Heart left ventricle (tissue), 16 donors: Measurements from ENCODE around the gene CSNK1E. TPM values are rescaled to one million over a fixed set of nuclear protein-coding genes. Genes with fewer than 3 reads are reported as not detected.

Source experiments
- ATAC-seq, 4 donors: fragments of 200-7000 bp; cut with Tn5 transposase; one replicate each; pipeline ENCODE4 v1.9.1; 2020 to 2022; ENCODE audit warnings: moderate library complexity in 4 of 4, mild to moderate bottlenecking in 3 of 4, moderate number of reproducible peaks in 1 of 4
- DNase-seq, 5 donors: peaks; one replicate each; pipeline ENCODE4 v3.0.0-alpha.2; 2020
- H3K27ac ChIP-seq, 12 donors: fragments of 200-600 bp; sonication (generic) in 4 of 12; one replicate each; pipeline versions ENCODE4 v1.5.0 to v1.8.0; 2016 to 2022; ENCODE audit warnings: mild to moderate bottlenecking in 2 of 12
- H3K27me3 ChIP-seq, 9 donors: fragments of 200-600 bp; sonication (generic) in 2 of 9; one replicate each; pipeline versions ENCODE4 v1.5.1 to v1.8.0; 2016 to 2022; ENCODE audit warnings: mild to moderate bottlenecking in 3 of 9
- H3K36me3 ChIP-seq, 9 donors: fragments of 200-600 bp; sonication (generic) in 2 of 9; one replicate each; pipeline versions ENCODE4 v1.5.0 to v1.8.0; 2018 to 2022; ENCODE audit warnings: mild to moderate bottlenecking in 2 of 9
- H3K4me1 ChIP-seq, 12 donors: fragments of 200-600 bp; sonication (generic) in 4 of 12; one replicate each; pipeline versions ENCODE4 v1.5.0 to v1.8.0; 2016 to 2022; ENCODE audit warnings: mild to moderate bottlenecking in 3 of 12
- H3K4me3 ChIP-seq, 12 donors: fragments of 200-600 bp; sonication (generic) in 4 of 12; one replicate each; pipeline versions ENCODE4 v1.5.0 to v1.8.0; 2017 to 2022; ENCODE audit warnings: mild to moderate bottlenecking in 9 of 12, moderate library complexity in 4 of 12
- H3K9me3 ChIP-seq, 12 donors: fragments of 200-600 bp; sonication (generic) in 4 of 12; one replicate each; pipeline versions ENCODE4 v1.5.0 to v1.8.0; 2016 to 2022; ENCODE audit warnings: mild to moderate bottlenecking in 1 of 12
- CTCF ChIP-seq, 12 donors: fragments of 200-600 bp; sonication (generic) in 4 of 12; IDR thresholded peaks; one replicate each; pipeline versions ENCODE4 v1.5.0 to v1.8.0; 2018 to 2022; ENCODE audit warnings: antibody characterized with exemption in 12 of 12, mild to moderate bottlenecking in 5 of 12
- POLR2A ChIP-seq, 2 donors: fragments of 450-650 bp; IDR thresholded peaks; one replicate each; pipeline ENCODE4 v1.6.1; 2017; ENCODE audit warnings: antibody characterized with exemption in 2 of 2, mild to moderate bottlenecking in 2 of 2, moderate library complexity in 2 of 2
- WGBS, 4 donors: extraction: QIAGEN DNeasy Blood & Tissue Kit in 2 of 4; methylation state at CpG; one replicate each; pipeline versions ENCODE4 v1.1.5 to v1.1.7; 2013 to 2018; 5-methylcytosine and 5-hydroxymethylcytosine counted together
- intact Hi-C, 10 donors: fragments of 100-400 bp; cut with DNase I; formaldehyde crosslinking; loops; one replicate each; pipeline versions ENCODE4 v1.11.1 to v1.14.2; 2022
- polyA plus RNA-seq, 2 donors: library from polyadenylated mRNA; stranded (reverse); fragments of 200-250 nt; gene quantifications; one replicate each; pipeline ENCODE4 v1.2.3, GENCODE V29; 2013
- total RNA-seq, 9 donors: library from RNA; depleted of rRNA in 2 of 9; stranded (reverse); fragments of >200 nt in 2 of 9; fragmentation: NEBNext Ultra II Directional in 3 of 9; extraction: Animal tissue kit (Norgen Biotek cat#: 25700) in 3 of 9; gene quantifications; one replicate each; pipeline versions ENCODE4 v1.1.0 to v1.2.4, GENCODE V29; 2016 to 2023
- donor health status: ischemic (EF 13 %, LVEDD 7.1; RV severe dilation, severe dysfunction).
- donor health status: healthy with polysubstance abuse.
- donor health status: DM: no; HTN: yes; CAD: no.
- donor health status: DM: no; HTN: no; CAD: no.
- donor health status: ischemic (EF 25% LVEDD 6.9; RV normal size, moderate dysfunction).
- donor health status: ischemic (EF 25% LVEDD 5.7; RV mildly dilated, moderate dysfunction).
- donor health status: healthy.
- donor health status: DM: yes; HTN: yes; CAD: no.
- donor health status: ischemic (EF 35%, LVEDD 5.7; RV mildly dilated, moderate dysfunction).
- donor health status: nonischemic (EF 11% LVEDD 7.7; RV severe dilation, severe dysfunction).
- donor health status: DM: yes; HTN: yes; CAD: no.
- donor health status: PGD.
- donor health status: ischemic (EF 29% LVEDD 5.4; RV normal size, mild dysfunction).
- donor health status: nonischemic (EF 23%, LVEDD 6.1; RV moderate dilation, normal function).

Gene CSNK1E
- total and polyA plus RNA-seq, 11 donors: 59.7 to 125 (median 72.6) TPM

- H3K27me3 ChIP-seq: no peaks in the 10 kb centered on the region
- H3K9me3 ChIP-seq: no peaks in the 10 kb centered on the region
- peak in 1 of 5 donors; percentile 59 for DNase-seq
- H3K4me1 ChIP-seq: peaks cover 26 to 100% (median 94%) of the 10 kb centered on the region in 12 donors
- intact Hi-C loops: loop anchor here in 5 of 10 donors (5.0 kb wide), 3 partner anchors 38 to 87 kb away; partner anchors contain the start of gene TMEM184B (in 4 of the 5)
- H3K4me3 ChIP-seq: peak overlapping the region in 2 of 12 donors; percentile 8 to 28
- H3K27ac ChIP-seq: peak overlapping the region; percentile 14 to 100 (median 98)
- WGBS, 4 donors: 54 to 67% (median 60%) methylated on average over 15 to 18 of the region's 18 CpGs
- peaks cover 0 to 48% (median 38%) of the 10 kb centered on the region in 9 donors for H3K36me3 ChIP-seq
- ATAC-seq: peak in 2 of 4 donors; percentile 8 to 23
- no peak for TF ChIP-seq CTCF (IDR thresholded peaks at IDR 0.05)
- TF ChIP-seq POLR2A (IDR thresholded peaks at IDR 0.05): no peak
Observed at GRCh38 chr22:38310518-38311322, 6.5 kb downstream of the CSNK1E start.

GRCh38 chr22:38309614-38310517 lies 7.4 kb downstream of the CSNK1E start:
- ATAC-seq (peak in 2 of 4 donors; percentile 32 to 49), DNase-seq (no peak)
- TF ChIP-seq POLR2A (IDR thresholded peaks at IDR 0.05) (no peak), CTCF (IDR thresholded peaks at IDR 0.05) (no peak)
- Histone ChIP-seq H3K4me3 (peak overlapping the region in 2 of 12 donors; percentile 8 to 12), H3K9me3 (no peaks in the 10 kb centered on the region), H3K27me3 (no peaks in the 10 kb centered on the region), H3K4me1 (peaks cover 30 to 100% (median 97%) of the 10 kb centered on the region in 12 donors), H3K27ac (peak overlapping the region; percentile 14 to 100 (median 98)), H3K36me3 (peaks cover 0 to 48% (median 38%) of the 10 kb centered on the region in 9 donors)
- WGBS, 4 donors: 43 to 58% (median 46%) methylated on average over 15 to 18 of the region's 18 CpGs
- intact Hi-C loops: loop anchor here in 7 of 10 donors (5.0 to 10.0 kb wide), 4 partner anchors 38 to 87 kb away; partner anchors contain the start of gene TMEM184B (in 6 of the 7)

GRCh38 chr22:38308791-38309498 lies 8.3 kb downstream of the CSNK1E start:
- ATAC-seq (peak in 1 of 4 donors; percentile 5), DNase-seq (peak in 1 of 5 donors; percentile 55)
- intact Hi-C loops: loop anchor here in 3 of 10 donors (5.0 to 10.0 kb wide), 3 partner anchors 37 to 47 kb away; partner anchors contain the start of gene TMEM184B (in 2 of the 3)
- H3K27me3 ChIP-seq: no peaks in the 10 kb centered on the region
- H3K27ac ChIP-seq: peak overlapping the region in 11 of 12 donors; percentile 43 to 100 (median 97)
- peaks cover 0 to 53% (median 38%) of the 10 kb centered on the region in 9 donors for H3K36me3 ChIP-seq
- no peaks in the 10 kb centered on the region for H3K9me3 ChIP-seq
- WGBS, 4 donors: 58 to 69% (median 59%) methylated on average over 9 to 10 of the region's 10 CpGs
- H3K4me3 ChIP-seq: no peak overlapping the region
- no peak for TF ChIP-seq CTCF (IDR thresholded peaks at IDR 0.05)
- no peak for TF ChIP-seq POLR2A (IDR thresholded peaks at IDR 0.05)
- peaks cover 27 to 100% (median 97%) of the 10 kb centered on the region in 12 donors for H3K4me1 ChIP-seq
